BJ (cell line): Measurements from ENCODE around the gene MESP2. TPM values are rescaled to one million over a fixed set of nuclear protein-coding genes. Genes with fewer than 3 reads are reported as not detected.

ENCODE experiments used
- CTCF ChIA-PET: fragments of 350-600 bp; formaldehyde crosslinking; extraction: SDS; loops from one replicate; lab custom pipeline; 2021; ENCODE audit warnings: antibody characterized with exemption, inconsistent platforms; lab: Yijun Ruan, JAX
- POLR2A ChIA-PET: fragments of 300-600 bp; sonication (Branson Sonifier 250); formaldehyde crosslinking; extraction: SDS; loops from one replicate; lab custom pipeline; 2021; ENCODE audit warnings: antibody characterized with exemption; lab: Charles Lee
- DNase-seq: peaks from one replicate; pipeline ENCODE4 v3.0.0-alpha.2; 2011; ENCODE audit warnings: low read depth
- H3K27me3 ChIP-seq: 2 replicates; pipeline ENCODE4 v1.6.0; 2011; ENCODE audit warnings: low read length; ENCODE audit not compliant: control insufficient read depth, insufficient read depth
- H3K36me3 ChIP-seq: 2 replicates; pipeline ENCODE4 v1.5.1; 2011; ENCODE audit warnings: low read length; ENCODE audit not compliant: control insufficient read depth, insufficient read depth
- H3K4me3 ChIP-seq: 2 replicates; pipeline ENCODE4 v1.5.1; 2011; ENCODE audit warnings: low read depth, mild to moderate bottlenecking, control low read depth, low read length
- CTCF ChIP-seq: IDR thresholded peaks from 2 replicates; pipeline ENCODE4 v1.5.1; 2011; ENCODE audit warnings: low read depth, mild to moderate bottlenecking, control low read depth, inconsistent platforms, low read length, moderate library complexity; ENCODE audit not compliant: insufficient read depth
- polyA plus RNA-seq: library from polyadenylated mRNA; depleted of rRNA; stranded (reverse); fragments of >200 nt; gene quantifications from 2 replicates; pipeline ENCODE4 v1.2.3, GENCODE V29; 2011

Gene MESP2
- polyA plus RNA-seq, 1 experiment: 0.39 TPM

DNA sequence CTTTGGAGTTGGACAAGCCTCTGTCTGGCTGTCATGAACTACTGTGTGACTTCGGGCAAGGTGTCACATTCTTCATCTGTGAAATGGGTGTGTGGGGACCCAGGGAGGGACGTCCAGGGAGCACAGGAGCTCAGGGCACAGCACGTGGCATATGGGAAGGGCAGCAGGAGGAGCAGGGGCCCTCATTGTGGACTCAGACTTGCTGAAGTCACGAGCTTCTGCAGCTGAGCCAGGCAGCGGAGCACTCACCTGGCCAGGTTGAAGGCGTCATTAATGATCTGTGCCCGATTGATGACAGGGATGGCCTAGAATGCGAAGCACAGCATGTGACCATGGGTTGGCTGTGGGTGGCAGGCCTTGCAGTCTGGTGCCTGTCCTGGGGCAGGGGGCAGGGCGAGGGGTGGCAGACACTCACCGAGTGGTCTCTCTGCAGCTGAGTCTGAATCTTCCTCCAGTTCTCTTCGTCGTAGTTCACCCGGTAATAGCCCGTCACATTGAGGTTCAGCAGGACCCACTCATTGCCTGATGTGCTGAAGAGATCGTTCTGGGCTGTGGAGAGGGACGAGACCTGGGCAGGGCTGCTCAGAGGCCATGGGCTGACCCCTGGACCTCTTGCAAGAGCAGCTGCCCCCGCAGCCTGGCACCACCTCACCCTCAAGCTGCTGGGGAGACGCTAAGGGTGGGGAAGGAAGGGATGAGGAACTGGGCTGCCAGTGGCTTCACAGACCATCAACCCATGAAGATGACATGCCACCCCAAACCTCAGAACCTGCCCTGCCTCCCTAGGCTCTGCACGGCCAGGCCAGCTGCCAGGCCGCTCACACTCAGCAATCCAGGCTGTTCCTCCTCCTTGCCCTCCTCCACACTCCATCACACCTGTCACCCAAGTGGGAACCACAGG, 23.1 kb downstream of the MESP2 start:
- Histone ChIP-seq H3K36me3 (peaks cover 66% of the 10 kb centered on the region), H3K27me3 (no peaks in the 10 kb centered on the region), H3K4me3 (no peak overlapping the region)
- DNase-seq: no peak
- ChIA-PET POLR2A (no interaction called here), CTCF (interaction anchor here (1.1 to 2.3 kb wide), 3 partner anchors 10 to 75 kb away, joined by 3 to 7 read pairs (median 5); no protein-coding TSS in a partner anchor)
- no peak for TF ChIP-seq CTCF

DNA sequence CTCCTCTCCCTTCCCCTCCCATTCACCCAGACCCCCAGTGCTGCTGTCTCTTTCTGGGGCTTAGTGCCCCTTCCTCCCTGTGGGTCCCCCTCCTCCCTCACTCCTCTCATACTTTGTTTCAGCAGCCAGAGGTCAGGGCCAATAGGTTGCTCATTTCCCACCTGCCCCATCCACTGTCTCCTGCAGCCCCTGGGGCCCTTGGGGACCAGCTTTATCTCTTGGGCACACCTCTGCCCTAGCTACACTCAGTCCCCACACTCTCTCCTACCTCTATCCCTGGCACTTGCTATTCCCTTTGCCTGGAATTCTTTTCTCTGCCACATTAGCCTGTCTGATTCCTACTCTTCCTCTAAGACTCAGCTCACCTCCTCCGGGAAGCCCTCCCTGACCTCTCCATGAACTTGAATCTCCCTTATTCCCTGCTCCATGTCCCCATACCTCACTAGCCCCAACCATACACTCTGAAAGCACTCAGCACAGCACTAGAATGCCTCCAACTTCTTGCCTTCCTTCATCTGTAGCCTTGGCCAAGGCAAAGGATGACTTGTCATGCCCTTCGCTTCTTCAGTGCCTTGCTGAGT, 23.9 kb downstream of the MESP2 start:
- POLR2A ChIA-PET: no interaction called here
- Histone ChIP-seq H3K4me3 (no peak overlapping the region), H3K36me3 (peaks cover 72% of the 10 kb centered on the region), H3K27me3 (no peaks in the 10 kb centered on the region)
- no peak for DNase-seq
- CTCF ChIA-PET: interaction anchor here (1.1 to 2.3 kb wide), 2 partner anchors 39 to 75 kb away, joined by 3 to 7 read pairs; no protein-coding TSS in a partner anchor
- no peak for TF ChIP-seq CTCF

DNA sequence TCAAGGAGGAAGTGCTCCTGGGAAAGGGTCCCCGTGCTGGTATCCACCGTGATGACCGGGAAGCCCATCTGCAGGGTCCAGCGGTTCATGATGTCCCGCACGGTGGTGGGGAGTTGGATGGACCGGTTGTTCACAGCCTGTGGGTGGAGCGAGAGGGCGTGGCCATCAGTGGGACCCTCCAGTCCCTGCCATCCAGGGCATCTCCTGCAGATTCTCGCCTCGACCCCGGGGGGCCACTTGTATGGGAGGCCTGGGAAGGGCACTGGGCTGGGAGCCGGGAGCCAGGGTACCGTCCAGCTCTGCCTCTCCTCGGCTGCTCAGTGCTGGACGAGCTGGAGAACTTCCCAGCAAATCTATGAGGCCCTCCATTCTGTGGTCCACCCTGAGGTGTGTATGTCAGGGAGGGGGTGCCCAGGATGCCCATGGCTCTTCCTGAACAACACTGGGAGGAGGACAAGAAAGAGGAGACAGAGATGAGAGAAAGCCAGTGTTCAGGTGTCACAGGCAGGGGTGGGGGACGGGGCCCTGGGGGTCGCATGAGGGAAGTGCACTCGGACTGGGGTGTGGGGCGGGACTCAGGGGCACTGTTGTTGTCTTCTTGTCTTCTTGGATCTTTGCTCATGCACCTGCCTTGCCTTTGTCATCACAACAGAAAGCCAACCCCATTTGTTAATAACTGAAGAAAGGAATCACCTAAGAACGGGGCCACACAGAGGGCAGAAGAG, 25.5 kb downstream of the MESP2 start:
- no peak for DNase-seq
- POLR2A ChIA-PET: no interaction called here

GRCh38 chr15:89802231-89802928, 26.2 kb downstream of the MESP2 start:
- Histone ChIP-seq H3K36me3 (peaks cover 80% of the 10 kb centered on the region), H3K4me3 (no peak overlapping the region), H3K27me3 (no peaks in the 10 kb centered on the region)
- CTCF ChIA-PET: interaction anchor here (0.6 to 2.4 kb wide), 3 partner anchors 9 to 161 kb away, joined by 3 to 10 read pairs (median 4); no protein-coding TSS in a partner anchor
- DNase-seq: no peak
- POLR2A ChIA-PET: no interaction called here
- TF ChIP-seq CTCF: no peak

More for the DNA sequence above, 25.5 kb downstream of the MESP2 start:
- no peak overlapping the region for H3K4me3 ChIP-seq
- no peak for TF ChIP-seq CTCF
- H3K36me3 ChIP-seq: peaks cover 83% of the 10 kb centered on the region
- CTCF ChIA-PET: interaction anchor here (1.1 to 2.4 kb wide), 2 partner anchors 10 to 74 kb away, joined by 4 to 10 read pairs; no protein-coding TSS in a partner anchor
- no peaks in the 10 kb centered on the region for H3K27me3 ChIP-seq
